Measurements from ENCODE around the gene DEFB124.

GRCh38 chr20:31523361-31524283 is 48.7 kb upstream of the DEFB124 start:
- no peak for TF ChIP-seq CTCF (IDR thresholded peaks at IDR 0.05; ENCODE audit: insufficient read depth, low read depth, low read length)
- no peak for TF ChIP-seq EZH2 (IDR thresholded peaks at IDR 0.05; ENCODE audit: insufficient read depth, low read length)
